Thymus (tissue), 11 donors: ENCODE data around the gene FCGR2B. TPM values are rescaled to one million over a fixed set of nuclear protein-coding genes. Genes with fewer than 3 reads are reported as not detected.
"Not testable (repeated sequence)": the region's sequence is repeated elsewhere in the genome, so short reads cannot be mapped to it uniquely, and the experiment has no call there.

Source experiments
- DNase-seq, 9 donors: peaks; one replicate each; pipeline ENCODE4 v3.0.0-alpha.2; 2013; ENCODE audit warnings: low spot score in 9 of 9, low read depth in 6 of 9, missing footprints in 1 of 9
- H3K27ac ChIP-seq, 2 donors: one replicate each; pipeline ENCODE4 v1.5.1; 2013; ENCODE audit warnings: control low read depth in 1 of 2, low read depth in 1 of 2, low read length in 1 of 2, mild to moderate bottlenecking in 1 of 2, moderate library complexity in 1 of 2
- H3K27me3 ChIP-seq, 2 donors: one replicate each; pipeline ENCODE4 v1.5.1; 2013; ENCODE audit warnings: low read length in 1 of 2; ENCODE audit not compliant: control insufficient read depth in 2 of 2, insufficient read depth in 1 of 2
- H3K36me3 ChIP-seq, 2 donors: one replicate each; pipeline ENCODE4 v1.5.1; 2013; ENCODE audit warnings: low read length in 1 of 2, mild to moderate bottlenecking in 1 of 2, moderate library complexity in 1 of 2; ENCODE audit not compliant: control insufficient read depth in 2 of 2, insufficient read depth in 2 of 2
- H3K4me1 ChIP-seq, 2 donors: one replicate each; pipeline ENCODE4 v1.5.1; 2013; ENCODE audit warnings: low read length in 2 of 2; ENCODE audit not compliant: control insufficient read depth in 2 of 2, insufficient read depth in 2 of 2
- H3K4me3 ChIP-seq, 2 donors: one replicate each; pipeline ENCODE4 v1.5.1; 2013; ENCODE audit warnings: low read length in 2 of 2, control low read depth in 1 of 2, mild to moderate bottlenecking in 1 of 2
- H3K9me3 ChIP-seq, 2 donors: one replicate each; pipeline ENCODE4 v1.5.1; 2013; ENCODE audit warnings: low read length in 1 of 2, mild to moderate bottlenecking in 1 of 2; ENCODE audit not compliant: control insufficient read depth in 2 of 2, insufficient read depth in 1 of 2
- WGBS: extraction: QIAGEN DNeasy Blood & Tissue Kit; methylation state at CpG from one replicate; pipeline ENCODE4 v1.1.7; 2013; 5-methylcytosine and 5-hydroxymethylcytosine counted together
- polyA plus RNA-seq: library from polyadenylated mRNA; stranded (reverse); fragments of 200-250 nt; gene quantifications from one replicate; pipeline ENCODE4 v1.2.3, GENCODE V29; 2013
- total RNA-seq: library from RNA; stranded (reverse); fragments of 120-200 nt; gene quantifications from one replicate; pipeline ENCODE4 v1.2.4, GENCODE V29; 2013
- donor health status: healthy.

FCGR2B gene
- total and polyA plus RNA-seq, 2 donors = 1.3 to 10.9 TPM

DNA sequence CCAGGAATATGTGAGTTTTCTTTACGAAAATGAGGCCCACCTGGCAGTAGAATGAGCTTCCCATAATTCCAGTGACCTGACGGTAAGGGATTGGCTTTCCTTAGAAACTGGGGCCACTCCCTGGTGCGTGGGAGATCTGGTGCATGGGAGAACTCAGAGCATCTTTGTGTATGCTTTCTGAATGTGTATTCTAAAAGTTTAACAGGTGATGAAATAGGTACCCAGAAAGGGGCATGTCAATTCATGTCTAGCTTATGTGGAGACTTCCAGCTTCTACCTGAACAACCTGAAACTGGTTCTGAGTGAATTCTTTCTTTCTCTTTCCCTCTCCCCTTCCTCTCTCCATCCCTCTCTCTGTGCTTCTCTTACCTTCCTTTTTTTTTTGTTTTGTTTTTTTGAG is 28.9 kb downstream of the FCGR2B start:
- no peaks in the 10 kb centered on the region for H3K4me1 ChIP-seq
- peaks cover 0 to 3% of the 10 kb centered on the region in 2 donors for H3K9me3 ChIP-seq
- H3K27ac ChIP-seq = no peak overlapping the region
- H3K27me3 ChIP-seq = peaks cover 0 to 9% of the 10 kb centered on the region in 2 donors
- DNase-seq = no peak
- 87% methylated on average over 3 of the region's 3 CpGs for WGBS
- no peak overlapping the region for H3K4me3 ChIP-seq
- H3K36me3 ChIP-seq = no peaks in the 10 kb centered on the region

DNA sequence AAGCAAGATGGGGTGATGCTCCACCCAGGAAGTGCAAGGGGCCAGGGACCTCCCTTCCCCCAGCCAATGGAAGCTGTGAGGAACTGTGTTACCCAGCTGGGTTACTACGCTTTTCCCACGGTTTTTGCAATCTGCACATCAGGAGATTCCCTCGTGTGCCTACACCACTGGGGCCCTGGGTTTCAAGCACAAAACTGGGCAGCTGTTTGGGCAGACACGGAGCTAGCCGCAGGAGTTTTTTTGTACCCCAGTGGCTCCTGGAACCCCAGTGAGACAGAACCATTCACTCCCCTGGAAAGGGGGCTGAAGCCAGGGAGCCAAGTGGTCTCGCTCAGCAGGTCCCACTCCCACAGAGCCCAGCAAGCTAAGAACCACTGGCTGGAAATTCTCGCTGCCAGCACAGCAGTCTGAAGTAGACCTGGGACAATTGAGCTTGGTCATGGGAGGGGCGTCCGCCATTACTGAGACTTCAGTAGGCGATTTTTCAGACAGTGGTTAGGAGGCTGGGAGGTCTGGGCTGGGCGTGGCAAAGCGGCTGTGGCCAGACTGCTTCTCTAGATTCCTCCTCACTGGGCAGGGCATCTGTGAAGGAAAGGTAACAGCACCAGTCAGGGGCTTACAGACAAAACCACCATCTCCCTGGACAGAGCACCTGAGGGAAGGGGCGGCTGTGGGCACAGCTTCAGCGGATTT is 30.2 kb downstream of the FCGR2B start:
- WGBS = 96% methylated on average over 14 of the region's 14 CpGs
- H3K9me3 ChIP-seq, H3K4me3 ChIP-seq, H3K27ac ChIP-seq, H3K36me3 ChIP-seq, H3K27me3 ChIP-seq, H3K4me1 ChIP-seq, DNase-seq: not testable (repeated sequence)

DNA sequence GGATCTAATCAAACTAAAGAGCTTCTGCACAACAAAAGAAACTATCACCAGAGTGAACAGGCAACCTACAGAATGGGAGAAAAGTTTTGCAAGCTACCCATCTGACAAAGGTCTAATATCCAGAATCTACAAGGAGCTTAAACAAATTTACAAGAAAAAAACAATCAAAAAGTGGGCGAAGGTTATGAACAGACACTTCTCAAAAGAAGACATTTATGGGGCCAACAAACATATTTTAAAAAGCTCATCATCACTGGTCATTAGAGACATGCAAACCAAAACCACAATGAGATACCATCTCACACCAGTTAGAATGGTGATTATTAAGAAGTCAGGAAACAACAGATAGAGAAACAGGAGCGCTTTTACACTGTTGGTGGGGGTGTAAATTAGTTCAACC is 35.4 kb downstream of the FCGR2B start:
- 96% methylated on average over 2 of the region's 2 CpGs for WGBS
- not testable (repeated sequence) for DNase-seq, H3K4me3 ChIP-seq, H3K4me1 ChIP-seq, H3K27me3 ChIP-seq, H3K36me3 ChIP-seq, H3K27ac ChIP-seq, H3K9me3 ChIP-seq

DNA sequence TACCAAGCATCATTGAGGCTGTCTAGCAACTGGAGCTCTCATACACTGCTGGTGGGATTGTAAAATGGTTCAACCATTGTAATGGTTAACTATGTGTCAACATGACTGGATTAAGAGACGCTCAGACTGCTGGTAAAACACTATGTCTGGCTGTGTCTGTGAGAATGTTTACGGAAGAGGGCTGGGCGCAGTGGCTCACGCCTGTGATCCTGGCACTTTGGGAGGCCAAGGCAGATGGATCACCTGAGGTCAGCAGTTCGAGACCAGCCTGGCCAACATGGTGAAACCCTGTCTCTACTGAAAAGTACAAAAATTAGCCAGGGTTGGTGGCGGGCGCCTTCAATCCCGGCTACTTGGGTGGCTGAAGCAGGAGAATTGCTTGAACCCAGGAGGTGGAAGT is 39.3 kb downstream of the FCGR2B start:
- Histone ChIP-seq H3K36me3 (no peaks in the 10 kb centered on the region), H3K27me3 (no peaks in the 10 kb centered on the region), H3K4me1 (no peaks in the 10 kb centered on the region), H3K4me3 (no peak overlapping the region), H3K9me3 (no peaks in the 10 kb centered on the region), H3K27ac (no peak overlapping the region)
- DNase-seq = no peak
- WGBS = 96% methylated on average over 8 of the region's 8 CpGs

DNA sequence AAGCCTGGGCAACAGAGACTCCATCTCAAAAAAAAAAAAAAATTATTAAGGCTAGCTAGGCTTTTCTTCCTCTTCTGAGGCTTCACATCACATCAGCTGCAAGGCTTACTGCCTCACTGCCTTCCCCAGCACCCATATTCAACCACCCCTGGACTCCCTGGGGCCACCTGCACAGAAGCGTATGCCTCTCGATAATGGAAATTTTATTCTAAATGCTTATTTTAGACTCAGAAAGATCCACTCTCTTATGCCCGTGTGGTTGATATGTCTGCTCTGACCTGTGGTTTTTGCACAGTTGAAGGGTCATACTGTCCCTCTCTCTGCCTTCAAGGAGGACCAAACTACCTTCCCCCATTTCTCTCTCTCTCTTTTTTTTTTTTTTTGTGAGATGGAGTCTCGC is 42.6 kb downstream of the FCGR2B start:
- 80% methylated on average over 4 of the region's 4 CpGs for WGBS
- H3K9me3 ChIP-seq = no peaks in the 10 kb centered on the region
- H3K4me1 ChIP-seq = no peaks in the 10 kb centered on the region
- peaks cover under 1 to 4% of the 10 kb centered on the region in 2 donors for H3K27me3 ChIP-seq
- H3K4me3 ChIP-seq = no peak overlapping the region
- no peak for DNase-seq
- H3K36me3 ChIP-seq = no peaks in the 10 kb centered on the region
- H3K27ac ChIP-seq = no peak overlapping the region

DNA sequence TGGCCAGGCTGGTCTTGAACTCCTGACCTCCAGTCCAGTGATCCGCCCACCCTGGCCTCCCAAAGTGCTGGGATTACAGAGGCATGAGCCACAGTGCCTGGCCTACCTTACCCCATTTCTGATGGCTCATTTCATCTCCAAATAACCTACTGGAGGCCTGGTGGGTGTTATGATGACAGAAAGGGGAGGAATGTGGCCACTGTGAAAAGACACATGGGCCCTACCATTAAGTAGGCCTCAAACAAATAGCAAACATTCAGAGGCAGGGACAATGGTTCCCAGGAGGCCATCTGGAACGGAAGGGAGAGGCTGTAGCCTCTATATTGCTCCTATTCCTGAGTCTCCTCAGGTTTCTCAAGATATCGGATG is 43.2 kb downstream of the FCGR2B start:
- 91% methylated on average over 3 of the region's 3 CpGs for WGBS
- Histone ChIP-seq H3K27ac (no peak overlapping the region), H3K4me1 (no peaks in the 10 kb centered on the region), H3K36me3 (no peaks in the 10 kb centered on the region), H3K9me3 (no peaks in the 10 kb centered on the region), H3K4me3 (no peak overlapping the region), H3K27me3 (peaks cover 6% of the 10 kb centered on the region in 2 donors)
- no peak for DNase-seq

DNA sequence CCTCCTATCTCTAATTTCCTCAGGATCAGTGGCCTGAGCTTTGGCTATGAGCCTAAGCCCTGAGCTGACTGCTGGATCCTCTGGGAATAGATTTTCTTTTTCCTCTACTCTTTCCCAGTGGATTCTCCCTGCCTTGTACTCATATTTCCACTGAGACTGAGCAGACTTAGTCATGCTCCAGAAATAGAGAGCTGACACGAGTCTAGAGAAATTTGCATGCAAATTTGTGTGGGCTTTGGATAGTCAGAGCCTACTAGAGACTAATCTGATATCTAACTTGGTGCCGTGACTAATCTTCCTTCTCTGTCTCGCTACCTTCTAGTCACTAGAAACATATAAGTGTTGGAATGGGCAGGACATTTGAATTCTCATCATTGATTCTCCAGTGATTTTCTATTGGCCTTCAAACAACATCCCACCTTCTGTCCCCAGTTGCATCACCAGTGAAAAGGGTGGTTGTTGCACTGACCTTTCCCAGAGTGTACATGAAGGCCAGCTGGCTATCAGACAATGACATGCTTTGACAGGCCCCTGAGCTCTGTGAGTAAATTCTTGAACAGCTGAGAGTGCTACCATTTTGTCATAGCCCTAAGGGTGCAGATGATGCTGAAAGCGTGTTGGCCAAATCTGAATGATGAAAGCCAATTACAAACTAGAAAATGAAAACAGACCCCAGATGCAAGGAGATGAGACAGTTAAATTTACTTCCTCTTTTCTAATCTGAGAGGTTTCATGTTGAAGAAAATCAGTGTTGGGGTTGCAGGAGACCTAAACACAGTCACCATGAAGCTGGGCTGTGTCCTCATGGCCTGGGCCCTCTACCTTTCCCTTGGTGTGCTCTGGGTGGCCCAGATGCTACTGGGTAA is 43.8 kb downstream of the FCGR2B start, which contains the start of gene FCRLA:
TSS of gene FCRLA (plus strand) at position 748 of the 866 bp plus-strand sequence. CDS start at position 784, 36 bp downstream.
- H3K4me3 ChIP-seq = no peak within 1 kb of the TSS
- no peaks in the 10 kb centered on the region for H3K9me3 ChIP-seq
- H3K27me3 ChIP-seq = peaks cover 7 to 11% of the 10 kb centered on the region in 2 donors
- no peak within 1 kb of the TSS for H3K27ac ChIP-seq
- no peaks in the 10 kb centered on the region for H3K36me3 ChIP-seq
- no peak for DNase-seq
- WGBS = 57% methylated on average over 4 of the region's 4 CpGs
- H3K4me1 ChIP-seq = no peaks in the 10 kb centered on the region

DNA sequence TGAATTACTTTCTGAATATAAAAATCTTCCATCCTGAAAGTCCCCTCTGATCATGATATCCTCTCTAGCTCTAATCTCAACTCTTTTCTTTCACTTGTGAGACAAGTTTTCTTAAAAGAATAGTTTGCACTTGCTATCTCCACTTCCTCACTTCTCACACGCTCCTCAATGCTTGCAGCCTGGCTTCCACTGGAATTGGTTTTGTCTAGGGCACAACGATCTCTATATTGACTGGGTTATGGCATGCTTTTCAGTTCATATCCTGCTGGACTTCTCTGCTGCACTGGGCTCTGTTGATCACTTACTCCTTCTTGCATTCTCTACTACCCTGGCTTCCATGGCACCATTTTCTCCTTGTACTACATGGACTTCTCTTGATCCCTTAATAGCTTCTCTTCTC is 44.6 kb downstream of the FCGR2B start:
- no peak for DNase-seq
- Histone ChIP-seq H3K36me3 (no peaks in the 10 kb centered on the region), H3K4me1 (no peaks in the 10 kb centered on the region), H3K9me3 (no peaks in the 10 kb centered on the region), H3K27ac (no peak overlapping the region), H3K27me3 (peaks cover 7 to 17% of the 10 kb centered on the region in 2 donors), H3K4me3 (no peak overlapping the region)
- 92% methylated on average over 2 of the region's 2 CpGs for WGBS

DNA sequence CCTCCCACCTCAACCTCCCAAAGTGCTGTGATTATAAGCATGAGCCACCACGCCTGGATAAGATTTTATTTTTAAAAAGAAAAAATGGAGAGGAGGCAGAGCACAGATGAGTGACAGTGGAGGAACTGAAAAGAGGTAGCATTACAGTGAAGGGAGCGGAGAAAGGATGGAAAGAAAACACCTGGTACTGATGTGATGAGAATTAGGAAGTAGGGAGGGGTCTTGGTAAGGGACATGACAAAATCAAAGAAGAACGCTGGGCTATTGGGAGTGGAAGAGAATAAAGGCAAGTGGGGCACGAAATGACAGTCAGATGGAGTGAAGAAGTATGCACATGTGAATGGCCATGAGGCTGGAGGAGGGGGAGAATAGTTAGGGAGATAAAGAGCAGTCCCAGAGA is 46.4 kb downstream of the FCGR2B start:
- Histone ChIP-seq H3K36me3 (no peaks in the 10 kb centered on the region), H3K9me3 (no peaks in the 10 kb centered on the region), H3K27me3 (peaks cover 10 to 25% of the 10 kb centered on the region in 2 donors), H3K4me1 (no peaks in the 10 kb centered on the region), H3K4me3 (no peak overlapping the region), H3K27ac (no peak overlapping the region)
- DNase-seq = no peak
- WGBS = 91% methylated on average over 4 of the region's 4 CpGs
